Endodermal cell (in vitro differentiated cells): ENCODE measurements around the gene HSPA2. TPM values are rescaled to one million over a fixed set of nuclear protein-coding genes. Genes with fewer than 3 reads are reported as not detected.

Experiments
- DNase-seq: peaks from one replicate; pipeline ENCODE4 v3.0.0-alpha.2; 2017
- H3K27ac ChIP-seq: 2 replicates; pipeline ENCODE4 v1.5.1; 2013; ENCODE audit warnings: mild to moderate bottlenecking, low read depth, low read length, moderate library complexity
- H3K27me3 ChIP-seq: 2 replicates; pipeline ENCODE4 v1.6.1; 2013; ENCODE audit warnings: mild to moderate bottlenecking, low read length, moderate library complexity; ENCODE audit not compliant: insufficient read depth, control insufficient read depth, poor library complexity, severe bottlenecking
- H3K36me3 ChIP-seq: 2 replicates; pipeline ENCODE4 v1.7.0; 2013; ENCODE audit warnings: mild to moderate bottlenecking, low read length, moderate library complexity; ENCODE audit not compliant: control insufficient read depth, insufficient read depth
- H3K4me1 ChIP-seq: one replicate; pipeline ENCODE4 v1.7.0; 2013; ENCODE audit warnings: low read length; ENCODE audit not compliant: control insufficient read depth, insufficient read depth
- H3K4me3 ChIP-seq: 2 replicates; pipeline ENCODE4 v1.5.1; 2013; ENCODE audit warnings: mild to moderate bottlenecking, low read length, moderate library complexity
- H3K9ac ChIP-seq: 2 replicates; pipeline ENCODE4 v1.6.1; 2013; ENCODE audit warnings: mild to moderate bottlenecking, low read length, moderate library complexity; ENCODE audit not compliant: poor library complexity, severe bottlenecking; ENCODE audit errors: extremely low read depth
- H3K9me3 ChIP-seq: 2 replicates; pipeline ENCODE4 v1.6.1; 2013; ENCODE audit warnings: mild to moderate bottlenecking, low read length, moderate library complexity; ENCODE audit not compliant: control insufficient read depth
- H3K27ac Mint-ChIP-seq: 2 replicates; pipeline ENCODE4 v1.8.0; 2020; ENCODE audit warnings: mixed read lengths
- H3K27me3 Mint-ChIP-seq: 2 replicates; pipeline ENCODE4 v1.8.0; 2021; ENCODE audit warnings: mild to moderate bottlenecking, mixed read lengths; ENCODE audit not compliant: insufficient read depth
- H3K36me3 Mint-ChIP-seq: 2 replicates; pipeline ENCODE4 v1.8.0; 2020; ENCODE audit warnings: low read depth, mixed read lengths
- H3K4me1 Mint-ChIP-seq: 2 replicates; pipeline ENCODE4 v1.8.0; 2020; ENCODE audit warnings: mixed read lengths
- H3K4me3 Mint-ChIP-seq: 2 replicates; pipeline ENCODE4 v1.8.0; 2020; ENCODE audit warnings: mild to moderate bottlenecking, moderate library complexity, mixed read lengths
- H3K9me3 Mint-ChIP-seq: 2 replicates; pipeline ENCODE4 v1.8.0; 2020; ENCODE audit warnings: mild to moderate bottlenecking, mixed read lengths
- CTCF ChIP-seq: fragments of 200-600 bp; sonication (generic); conservative IDR thresholded peaks from 2 replicates; pipeline ENCODE4 v1.5.0; 2021; ENCODE audit warnings: antibody characterized with exemption, mild to moderate bottlenecking
- WGBS, 2 experiments: methylation state at CpG; one replicate each; pipeline versions ENCODE4 v1.1.5 to v1.1.7; 2013; ENCODE audit warnings: missing lambda C conversion rate in 2 of 2, mixed read lengths in 1 of 2; ENCODE audit not compliant: insufficient coverage in 1 of 2, insufficient read length in 1 of 2; 5-methylcytosine and 5-hydroxymethylcytosine counted together
- total RNA-seq, 2 donors: library from RNA; stranded (reverse); fragmentation: NEBNext Ultra II Directional in 1 of 2; extraction: Animal tissue kit (Norgen Biotek cat#: 25700) in 1 of 2; gene quantifications; 2 replicates in 1 of 2; 3 replicates in 1 of 2; pipeline ENCODE4 v1.2.1, GENCODE V29; 2021

HSPA2 gene
- total RNA-seq, 2 donors from 2014 or later = 7.9 to 12.9 TPM

GRCh38 chr14:64531567-64531966, 9.0 kb upstream of the HSPA2 start:
- H3K9me3 ChIP-seq = no peaks in the 10 kb centered on the region
- H3K27ac ChIP-seq = no peak overlapping the region
- H3K4me1 ChIP-seq = no peaks in the 10 kb centered on the region
- Mint-ChIP-seq H3K27ac (no peak overlapping the region), H3K4me3 (no peak overlapping the region), H3K27me3 (no peaks in the 10 kb centered on the region), H3K36me3 (peaks cover 2% of the 10 kb centered on the region), H3K4me1 (no peaks in the 10 kb centered on the region), H3K9me3 (peaks cover 2% of the 10 kb centered on the region)
- no peak overlapping the region for H3K9ac ChIP-seq
- H3K36me3 ChIP-seq = peaks cover 4% of the 10 kb centered on the region
- H3K4me3 ChIP-seq = no peak overlapping the region
- TF ChIP-seq CTCF = no peak
- WGBS, 2 experiments = 92% methylated on average over 2 of the region's 2 CpGs; no CpG with 5 or more reads in 1 of the 2 experiments
- no peak for DNase-seq
- no peaks in the 10 kb centered on the region for H3K27me3 ChIP-seq

GRCh38 chr14:64536488-64537245, 3.9 kb upstream of the HSPA2 start:
- Mint-ChIP-seq H3K4me1 (peaks cover 4% of the 10 kb centered on the region), H3K27me3 (peaks cover 6% of the 10 kb centered on the region), H3K4me3 (no peak overlapping the region), H3K9me3 (peaks cover 13% of the 10 kb centered on the region), H3K36me3 (peaks cover 7% of the 10 kb centered on the region), H3K27ac (no peak overlapping the region)
- Histone ChIP-seq H3K9me3 (peaks cover 10% of the 10 kb centered on the region), H3K9ac (no peak overlapping the region), H3K27me3 (peaks cover 10% of the 10 kb centered on the region), H3K4me3 (no peak overlapping the region), H3K36me3 (no peaks in the 10 kb centered on the region), H3K4me1 (no peaks in the 10 kb centered on the region), H3K27ac (no peak overlapping the region)
- TF ChIP-seq CTCF = no peak
- WGBS, 2 experiments = 83 to 91% methylated on average over 2 to 4 of the region's 4 CpGs
- DNase-seq = peak; percentile 54

- no peak for TF ChIP-seq CTCF
- Histone ChIP-seq H3K9me3 (peaks cover 14% of the 10 kb centered on the region), H3K4me3 (peak overlapping the region; percentile 80), H3K36me3 (no peaks in the 10 kb centered on the region), H3K4me1 (peaks cover 4% of the 10 kb centered on the region), H3K27me3 (peaks cover 36% of the 10 kb centered on the region), H3K9ac (no peak overlapping the region), H3K27ac (no peak overlapping the region)
- H3K4me1 Mint-ChIP-seq = peaks cover 16% of the 10 kb centered on the region
- H3K4me3 Mint-ChIP-seq = no peak overlapping the region
- H3K27me3 Mint-ChIP-seq = peaks cover 6% of the 10 kb centered on the region
- WGBS, 2 experiments = 51 to 75% methylated on average over 64 to 73 of the region's 73 CpGs
- peaks cover 11% of the 10 kb centered on the region for H3K36me3 Mint-ChIP-seq
- no peak for DNase-seq
- H3K27ac Mint-ChIP-seq = no peak overlapping the region
- peaks cover 26% of the 10 kb centered on the region for H3K9me3 Mint-ChIP-seq
Observed at GRCh38 chr14:64541261-64541971, 875 bp downstream of the HSPA2 start.
